GM18868 (cell line): ENCODE results near the gene SETD5.

ENCODE experiments used
- ATAC-seq: cut with Tn5 transposase; IDR thresholded peaks from one replicate; pipeline ENCODE4 v1.9.1; 2021; ENCODE audit warnings: mild to moderate bottlenecking, moderate library complexity; ENCODE audit not compliant: unreplicated experiment

SETD5 gene

DNA sequence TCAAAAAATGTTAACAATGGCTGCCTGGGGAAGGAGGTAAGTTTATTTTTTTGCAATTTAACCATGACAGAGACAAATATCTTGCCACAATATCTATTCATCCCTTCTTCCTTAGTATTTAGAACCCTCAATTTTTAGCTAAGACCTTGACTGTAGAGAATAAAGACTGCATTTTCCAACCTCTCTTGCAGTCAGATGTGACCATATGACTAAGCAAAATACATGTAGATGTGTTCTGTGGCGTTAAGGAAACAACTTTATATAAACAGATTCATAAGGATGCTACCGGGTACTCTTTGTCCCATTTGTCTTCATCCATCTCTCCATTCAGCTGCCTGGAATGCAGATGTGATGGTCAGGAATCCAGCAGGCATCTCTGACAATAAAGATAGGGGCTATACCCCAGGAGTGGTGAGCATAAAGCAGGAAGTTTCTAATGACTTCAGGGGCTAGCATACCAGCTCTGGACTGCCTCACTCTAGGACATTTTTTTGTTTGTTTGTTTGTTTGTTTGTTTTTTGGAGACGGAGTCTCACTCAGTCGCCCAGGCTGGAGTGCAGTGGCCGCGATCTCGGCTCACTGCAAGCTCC is 115.1 kb downstream of the SETD5 start:
- ATAC-seq, result no peak

DNA sequence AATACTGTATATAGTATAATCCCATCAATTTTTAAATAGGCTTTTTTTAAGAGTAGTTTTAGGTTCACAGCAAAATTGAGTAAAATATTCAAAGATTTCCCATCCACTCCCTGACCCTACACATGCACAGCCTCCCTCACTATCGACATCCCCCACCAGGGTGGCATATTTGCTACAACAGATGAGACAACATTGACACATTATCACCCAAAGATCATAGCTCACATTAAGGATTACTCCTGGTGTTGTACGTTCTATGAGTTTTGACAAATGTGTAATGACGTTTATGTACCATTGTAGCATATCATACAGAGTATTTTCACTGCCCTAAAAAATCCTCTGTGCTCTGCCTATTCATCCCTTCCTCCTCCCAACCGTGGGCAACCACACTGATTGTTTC is 116.9 kb downstream of the SETD5 start:
- ATAC-seq, result no peak

DNA sequence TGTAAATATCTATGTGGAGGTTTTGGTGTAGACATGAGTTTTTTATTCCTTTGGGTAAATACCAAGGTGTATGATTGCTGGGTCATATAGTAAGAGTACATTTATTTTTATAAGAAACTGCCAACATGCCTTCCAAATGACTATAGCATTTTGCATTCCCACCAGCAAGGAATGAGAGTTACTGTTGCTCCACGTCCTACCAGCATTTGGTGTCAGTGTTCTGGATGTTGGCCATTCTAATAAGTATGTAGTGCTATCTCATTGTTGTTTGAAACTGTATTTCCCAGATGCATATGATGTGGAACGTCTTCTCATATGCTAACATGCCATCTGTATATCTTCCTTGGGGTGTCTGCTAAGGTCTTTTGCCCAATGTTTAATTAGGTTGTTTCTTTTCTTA is 117.5 kb downstream of the SETD5 start:
- ATAC-seq, result no peak

GRCh38 chr3:9525078-9525477 is 127.7 kb downstream of the SETD5 start:
- ATAC-seq, result no peak
